Left colon (tissue), 2 donors: ENCODE results near the gene PLEKHA4. TPM values are rescaled to one million over a fixed set of nuclear protein-coding genes. Genes with fewer than 3 reads are reported as not detected.

ENCODE experiments used
- ATAC-seq: fragments of 200-7000 bp; cut with Tn5 transposase; one replicate; pipeline ENCODE4 v1.9.1; 2020; ENCODE audit warnings: mild to moderate bottlenecking, moderate library complexity
- DNase-seq, 2 donors: peaks; one replicate each; pipeline ENCODE4 v3.0.0-alpha.2; 2020
- intact Hi-C, 2 donors: fragments of 100-400 bp; cut with DNase I in 1 of 2; cut with micrococcal nuclease in 1 of 2; formaldehyde crosslinking; loops; one replicate each; pipeline versions ENCODE4 v1.11.2 to v1.14.0; 2022; cut with DNase I, micrococcal nuclease
- total RNA-seq, 2 donors: library from RNA; stranded (reverse); fragmentation: NEBNext Ultra II Directional; extraction: Animal tissue kit (Norgen Biotek cat#: 25700); gene quantifications; one replicate each; pipeline ENCODE4 v1.2.1, GENCODE V29; 2021
- donor health status: DM: no; HTN: no; CAD: no.
- donor health status: DM: yes; HTN: yes; CAD: no.

Gene PLEKHA4
- total RNA-seq, 2 donors from 2014 or later, result 4.3 to 8.6 TPM

- ATAC-seq (peak; percentile 19), DNase-seq (no peak)
- intact Hi-C loops, result loop anchor here (5.0 to 10.0 kb wide), 2 partner anchors 57 to 190 kb away; no protein-coding TSS in a partner anchor
Observed at GRCh38 chr19:48844472-48844871, 23.9 kb downstream of the PLEKHA4 start.

GRCh38 chr19:48842789-48843162, 25.6 kb downstream of the PLEKHA4 start:
- DNase-seq (peak in 1 of 2 donors; percentile 35), ATAC-seq (peak; percentile 23)
- intact Hi-C loops, result loop anchor here (2.0 to 10.0 kb wide), 3 partner anchors 55 to 188 kb away; no protein-coding TSS in a partner anchor

GRCh38 chr19:48841571-48841970, 26.8 kb downstream of the PLEKHA4 start:
- DNase-seq (no peak), ATAC-seq (no peak)
- intact Hi-C loops, result loop anchor here (5.0 to 10.0 kb wide), 2 partner anchors 54 to 187 kb away; no protein-coding TSS in a partner anchor

- DNase-seq (no peak), ATAC-seq (no peak)
- intact Hi-C loops, result loop anchor here (5.0 to 10.0 kb wide), 2 partner anchors 54 to 186 kb away; no protein-coding TSS in a partner anchor
Observed at GRCh38 chr19:48841047-48841446, 27.4 kb downstream of the PLEKHA4 start.

- DNase-seq (no peak), ATAC-seq (no peak)
- intact Hi-C loops, result no loop called here
Observed at GRCh38 chr19:48837687-48838086, 30.7 kb downstream of the PLEKHA4 start.

GRCh38 chr19:48837051-48837524, 31.3 kb downstream of the PLEKHA4 start:
- DNase-seq (peak; percentile 75 to 87), ATAC-seq (peak; percentile 35)
- intact Hi-C loops, result no loop called here

- intact Hi-C loops, result no loop called here
- ATAC-seq (peak; percentile 3), DNase-seq (peak; percentile 37 to 46)
Observed at GRCh38 chr19:48836089-48837017, 32.1 kb downstream of the PLEKHA4 start, which contains the start of gene HSD17B14. HSD17B14 (minus strand) TSS chr19:48836491; CDS start chr19:48836411, 80 bp downstream.

- intact Hi-C loops, result no loop called here
- peak; percentile 91 to 99 for DNase-seq
- ATAC-seq, result peak; percentile 98
Observed at GRCh38 chr19:48835734-48836088, 32.7 kb downstream of the PLEKHA4 start.

- intact Hi-C loops, result no loop called here
- no peak for DNase-seq
- ATAC-seq, result no peak
Observed at GRCh38 chr19:48833977-48834376, 34.4 kb downstream of the PLEKHA4 start.

- no peak for DNase-seq
- intact Hi-C loops, result no loop called here
- ATAC-seq, result no peak
Observed at GRCh38 chr19:48833049-48833448, 35.4 kb downstream of the PLEKHA4 start.

- intact Hi-C loops, result no loop called here
- DNase-seq (no peak), ATAC-seq (no peak)
Observed at GRCh38 chr19:48830965-48831364, 37.5 kb downstream of the PLEKHA4 start.

GRCh38 chr19:48830088-48830487, 38.3 kb downstream of the PLEKHA4 start:
- no peak for DNase-seq
- intact Hi-C loops, result no loop called here
- no peak for ATAC-seq

GRCh38 chr19:48826606-48827020, 41.8 kb downstream of the PLEKHA4 start:
- peak; percentile 60 for ATAC-seq
- intact Hi-C loops, result no loop called here
- DNase-seq, result peak in 1 of 2 donors; percentile 27

GRCh38 chr19:48822514-48822913, 45.9 kb downstream of the PLEKHA4 start:
- DNase-seq (no peak), ATAC-seq (no peak)
- intact Hi-C loops, result no loop called here

GRCh38 chr19:48821633-48822032, 46.8 kb downstream of the PLEKHA4 start:
- ATAC-seq (no peak), DNase-seq (no peak)
- intact Hi-C loops, result no loop called here

- intact Hi-C loops, result no loop called here
Observed at GRCh38 chr19:48819366-48819816, 49.0 kb downstream of the PLEKHA4 start.

GRCh38 chr19:48818234-48818820, 50.1 kb downstream of the PLEKHA4 start:
- intact Hi-C loops, result no loop called here
- peak; percentile 49 to 66 for DNase-seq
- peak; percentile 60 for ATAC-seq

More at GRCh38 chr19:48819366-48819816, 49.0 kb downstream of the PLEKHA4 start:
- peak; percentile 87 for ATAC-seq
- peak; percentile 85 to 94 for DNase-seq

- no peak for ATAC-seq
- DNase-seq, result no peak
- intact Hi-C loops, result no loop called here
Observed at GRCh38 chr19:48817585-48818124, 50.8 kb downstream of the PLEKHA4 start.

- intact Hi-C loops, result no loop called here
- ATAC-seq (peak; percentile 6), DNase-seq (peak in 1 of 2 donors; percentile 27)
Observed at GRCh38 chr19:48815870-48816501, 52.4 kb downstream of the PLEKHA4 start.
